ENCODE measurements around the gene TBL1X. TPM values are rescaled to one million over a fixed set of nuclear protein-coding genes. Genes with fewer than 3 reads are reported as not detected.

The TBL1X gene
- total and polyA plus RNA-seq, 10 of the 15 experiments (the other 5 are each of a cell fraction or from before 2014, with no cell fraction given): 4.4 to 26.3 (median 10.6) TPM

DNA sequence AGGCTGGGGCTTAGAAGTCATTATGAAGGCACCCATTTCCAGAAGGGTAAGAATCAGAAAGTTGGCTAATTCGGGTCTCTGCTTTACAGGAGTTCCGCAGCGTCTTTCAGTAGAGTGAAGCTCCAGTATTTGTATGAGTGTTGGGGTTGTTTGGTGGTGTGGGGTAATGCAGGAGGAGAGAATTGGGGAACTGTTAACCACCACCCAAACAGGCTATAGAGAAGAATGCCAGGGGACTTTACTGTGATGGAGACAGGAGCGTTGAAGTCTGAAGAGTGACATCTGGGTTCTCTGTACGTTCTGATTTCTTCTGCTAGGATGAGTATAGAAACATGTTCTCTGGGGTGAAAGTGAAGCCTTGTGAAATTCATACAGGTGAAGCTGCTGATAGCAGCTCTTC is 96.3 kb downstream of the TBL1X start:
- ChIA-PET POLR2A (no interaction called here), RAD21 (ENCODE audit: unreplicated experiment) (no interaction called here), CTCF (no interaction called here), SMC1A (ENCODE audit: uncharacterized antibody, unreplicated experiment) (no interaction called here)
- H3K9me3 ChIP-seq (replicated peaks; ENCODE audit: control insufficient read depth, insufficient read depth, low read length): no peaks in the 10 kb centered on the region
- no peaks in the 10 kb centered on the region for H4K20me1 ChIP-seq (ENCODE audit: control insufficient read depth, insufficient read depth)
- in situ Hi-C loops (cut with MboI) (no loop called here), intact Hi-C loops (cut with micrococcal nuclease; ENCODE audit: unreplicated experiment) (no loop called here)
- H3K4me1 ChIP-seq (ENCODE audit: control insufficient read depth, insufficient read depth, low read length): no peaks in the 10 kb centered on the region
- ATAC-seq (no peak), FAIRE-seq (no peak), DNase-seq (ENCODE audit: low read depth, low spot score) (no peak)
- H3K4me3 ChIP-seq: no peak overlapping the region
- H3K9ac ChIP-seq (ENCODE audit: control insufficient read depth, insufficient read depth, low read length): no peak overlapping the region
- no peaks in the 10 kb centered on the region for H3K27me3 ChIP-seq (replicated peaks in 1 of 2; ENCODE audit: control insufficient read depth in 2 of 2, insufficient read depth in 2 of 2, low read length in 1 of 2)
- no peaks in the 10 kb centered on the region for H3K36me3 ChIP-seq (ENCODE audit: control insufficient read depth in 2 of 2, insufficient read depth in 2 of 2, low read length in 1 of 2)
- no TSS peak for BruUV-seq (replicated peaks)
- no peak overlapping the region for H3K27ac ChIP-seq (ENCODE audit: control insufficient read depth, insufficient read depth)
- H3K79me2 ChIP-seq (ENCODE audit: control insufficient read depth, insufficient read depth, low read length): no peaks in the 10 kb centered on the region
- H2AFZ ChIP-seq (ENCODE audit: control insufficient read depth, low read depth, low read length): no peak overlapping the region
- H3K4me2 ChIP-seq (ENCODE audit: control insufficient read depth, insufficient read depth): no peak overlapping the region
- TF ChIP-seq, protein P1, sequence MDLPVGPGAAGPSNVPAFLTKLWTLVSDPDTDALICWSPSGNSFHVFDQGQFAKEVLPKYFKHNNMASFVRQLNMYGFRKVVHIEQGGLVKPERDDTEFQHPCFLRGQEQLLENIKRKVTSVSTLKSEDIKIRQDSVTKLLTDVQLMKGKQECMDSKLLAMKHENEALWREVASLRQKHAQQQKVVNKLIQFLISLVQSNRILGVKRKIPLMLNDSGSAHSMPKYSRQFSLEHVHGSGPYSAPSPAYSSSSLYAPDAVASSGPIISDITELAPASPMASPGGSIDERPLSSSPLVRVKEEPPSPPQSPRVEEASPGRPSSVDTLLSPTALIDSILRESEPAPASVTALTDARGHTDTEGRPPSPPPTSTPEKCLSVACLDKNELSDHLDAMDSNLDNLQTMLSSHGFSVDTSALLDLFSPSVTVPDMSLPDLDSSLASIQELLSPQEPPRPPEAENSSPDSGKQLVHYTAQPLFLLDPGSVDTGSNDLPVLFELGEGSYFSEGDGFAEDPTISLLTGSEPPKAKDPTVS (IDR thresholded peaks at IDR 0.05; ENCODE audit: low read depth, low read length): no peak
- no peak for TF ChIP-seq RBBP5 (conservative IDR thresholded peaks at IDR 0.05)
- no peak for TF ChIP-seq ZZZ3 (IDR thresholded peaks at IDR 0.05; ENCODE audit: control insufficient read depth, insufficient read length, low read depth)
- no peak for TF ChIP-seq ATF7 (IDR thresholded peaks at IDR 0.05; ENCODE audit: low read depth)
- TF ChIP-seq NR2C1 (IDR thresholded peaks at IDR 0.05): no peak
- no peak for TF ChIP-seq SP1 (IDR thresholded peaks at IDR 0.05; ENCODE audit: low read depth, low read length)
- no peak for TF ChIP-seq TCF12 (IDR thresholded peaks at IDR 0.05; ENCODE audit: low read depth, low read length)
- TF ChIP-seq KAT2A (conservative IDR thresholded peaks at IDR 0.05; ENCODE audit: control insufficient read depth, low read depth, low read length): no peak
- no peak for TF ChIP-seq HCFC1 (IDR thresholded peaks at IDR 0.05; ENCODE audit: low read length)
- no peak for TF ChIP-seq NFYA (IDR thresholded peaks at IDR 0.05; ENCODE audit: borderline replicate concordance, low read depth, low read length)
- TF ChIP-seq, protein P2, sequence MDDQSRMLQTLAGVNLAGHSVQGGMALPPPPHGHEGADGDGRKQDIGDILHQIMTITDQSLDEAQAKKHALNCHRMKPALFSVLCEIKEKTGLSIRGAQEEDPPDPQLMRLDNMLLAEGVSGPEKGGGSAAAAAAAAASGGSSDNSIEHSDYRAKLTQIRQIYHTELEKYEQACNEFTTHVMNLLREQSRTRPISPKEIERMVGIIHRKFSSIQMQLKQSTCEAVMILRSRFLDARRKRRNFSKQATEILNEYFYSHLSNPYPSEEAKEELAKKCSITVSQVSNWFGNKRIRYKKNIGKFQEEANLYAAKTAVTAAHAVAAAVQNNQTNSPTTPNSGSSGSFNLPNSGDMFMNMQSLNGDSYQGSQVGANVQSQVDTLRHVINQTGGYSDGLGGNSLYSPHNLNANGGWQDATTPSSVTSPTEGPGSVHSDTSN (IDR thresholded peaks at IDR 0.05; ENCODE audit: insufficient replicate concordance, low read depth, low read length): no peak
- no peak for TF ChIP-seq RAD21 (IDR thresholded peaks at IDR 0.05; ENCODE audit: insufficient read depth, low read depth, low read length)
- no peak for TF ChIP-seq CBX3 (IDR thresholded peaks at IDR 0.05; ENCODE audit: borderline replicate concordance, low read depth)
- TF ChIP-seq KLF5 (IDR thresholded peaks at IDR 0.05; ENCODE audit: partially characterized antibody): no peak
- no peak for TF ChIP-seq YBX1 (IDR thresholded peaks at IDR 0.05)
- 59% methylated on average over 5 of the region's 5 CpGs for WGBS (ENCODE audit: insufficient coverage, insufficient replicate concordance, low lambda C conversion rate, missing lambda C conversion rate)

Data from GM12878 (cell line).